GM12878 (cell line): Measurements from ENCODE around the gene ZDHHC1.

Experiments used
- CBX3 ChIP-seq: fragments of 200-600 bp; sonication (generic); IDR thresholded peaks from 2 replicates; pipeline ENCODE4 v1.6.1; 2016; ENCODE audit warnings: low read depth, borderline replicate concordance
- CHD2 ChIP-seq: IDR thresholded peaks from 2 replicates; pipeline ENCODE4 v1.6.1; 2011; ENCODE audit warnings: low read depth, low read length, improper control_type of control experiment, borderline replicate concordance
- EP300 ChIP-seq, 2 experiments: fragments of 150-350 bp in 1 of 2; IDR thresholded peaks; 2 replicates each; pipeline ENCODE4 v1.6.1; 2011 to 2012; ENCODE audit warnings: low read depth in 2 of 2, low read length in 2 of 2, borderline replicate concordance in 1 of 2, improper control_type of control experiment in 1 of 2, inconsistent platforms in 1 of 2; ENCODE audit not compliant: control insufficient read depth in 1 of 2
- EZH2 ChIP-seq: IDR thresholded peaks from 2 replicates; pipeline ENCODE4 v1.6.1; 2012; ENCODE audit warnings: low read depth, mild to moderate bottlenecking, control low read depth, inconsistent platforms, low read length, borderline replicate concordance; ENCODE audit not compliant: control insufficient read depth
- JUND ChIP-seq: IDR thresholded peaks from 2 replicates; pipeline ENCODE4 v1.6.1; 2012; ENCODE audit warnings: low read depth, mild to moderate bottlenecking, low read length, improper control_type of control experiment, moderate library complexity
- KDM1A ChIP-seq: fragments of 200-600 bp; sonication (generic); IDR thresholded peaks from 2 replicates; pipeline ENCODE4 v1.6.1; 2016; ENCODE audit warnings: borderline replicate concordance
- MYB ChIP-seq: fragments of 150-350 bp; IDR thresholded peaks from 2 replicates; pipeline ENCODE4 v1.6.1; 2014; ENCODE audit warnings: mild to moderate bottlenecking, low read depth, low read length, borderline replicate concordance
- POLR2A ChIP-seq: IDR thresholded peaks from 2 replicates; pipeline ENCODE4 v1.6.1; 2011; ENCODE audit warnings: low read depth, mild to moderate bottlenecking, low read length
- RAD21 ChIP-seq: IDR thresholded peaks from 2 replicates; pipeline ENCODE4 v1.6.1; 2011; ENCODE audit warnings: mild to moderate bottlenecking, low read depth, low read length, moderate library complexity; ENCODE audit not compliant: insufficient read depth
- TF ChIP-seq, protein P1 (sequence below), 3 experiments: IDR thresholded peaks in 2 of 3; conservative IDR thresholded peaks in 1 of 3; 2 replicates each; pipeline ENCODE4 v1.5.1; 2011; ENCODE audit warnings: low read depth in 3 of 3, low read length in 3 of 3, mild to moderate bottlenecking in 3 of 3, control low read depth in 2 of 3, moderate library complexity in 2 of 3, inconsistent platforms in 1 of 3, mixed read lengths in 1 of 3; ENCODE audit not compliant: control insufficient read depth in 2 of 3, insufficient read depth in 1 of 3; ENCODE audit errors: extremely low read depth in 1 of 3

GRCh38 chr16:67413978-67414911 lies 2.0 kb downstream of the ZDHHC1 start:
- TF ChIP-seq MYB (no peak), JUND (no peak), CHD2 (no peak), POLR2A (no peak), EZH2 (no peak), EP300 (IDR thresholded peaks at IDR 0.05; ENCODE audit: borderline replicate concordance in 1 of 2, control insufficient read depth in 1 of 2, low read depth in 2 of 2, low read length in 2 of 2) (no peak), CBX3 (no peak), KDM1A (no peak), RAD21 (no peak)
- TF ChIP-seq, protein P1, sequence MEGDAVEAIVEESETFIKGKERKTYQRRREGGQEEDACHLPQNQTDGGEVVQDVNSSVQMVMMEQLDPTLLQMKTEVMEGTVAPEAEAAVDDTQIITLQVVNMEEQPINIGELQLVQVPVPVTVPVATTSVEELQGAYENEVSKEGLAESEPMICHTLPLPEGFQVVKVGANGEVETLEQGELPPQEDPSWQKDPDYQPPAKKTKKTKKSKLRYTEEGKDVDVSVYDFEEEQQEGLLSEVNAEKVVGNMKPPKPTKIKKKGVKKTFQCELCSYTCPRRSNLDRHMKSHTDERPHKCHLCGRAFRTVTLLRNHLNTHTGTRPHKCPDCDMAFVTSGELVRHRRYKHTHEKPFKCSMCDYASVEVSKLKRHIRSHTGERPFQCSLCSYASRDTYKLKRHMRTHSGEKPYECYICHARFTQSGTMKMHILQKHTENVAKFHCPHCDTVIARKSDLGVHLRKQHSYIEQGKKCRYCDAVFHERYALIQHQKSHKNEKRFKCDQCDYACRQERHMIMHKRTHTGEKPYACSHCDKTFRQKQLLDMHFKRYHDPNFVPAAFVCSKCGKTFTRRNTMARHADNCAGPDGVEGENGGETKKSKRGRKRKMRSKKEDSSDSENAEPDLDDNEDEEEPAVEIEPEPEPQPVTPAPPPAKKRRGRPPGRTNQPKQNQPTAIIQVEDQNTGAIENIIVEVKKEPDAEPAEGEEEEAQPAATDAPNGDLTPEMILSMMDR (IDR thresholded peaks at IDR 0.05 in 2 of 3, conservative IDR thresholded peaks at IDR 0.05 in 1 of 3; ENCODE audit: control insufficient read depth in 2 of 3, extremely low read depth in 1 of 3, insufficient read depth in 1 of 3, low read depth in 3 of 3, low read length in 3 of 3) = no peak
